EL (cell line): ENCODE results near the gene XPNPEP2.

Experiments
- DNase-seq: peaks from one replicate; pipeline ENCODE4 v3.0.0-alpha.2; 2016

The XPNPEP2 gene

DNA sequence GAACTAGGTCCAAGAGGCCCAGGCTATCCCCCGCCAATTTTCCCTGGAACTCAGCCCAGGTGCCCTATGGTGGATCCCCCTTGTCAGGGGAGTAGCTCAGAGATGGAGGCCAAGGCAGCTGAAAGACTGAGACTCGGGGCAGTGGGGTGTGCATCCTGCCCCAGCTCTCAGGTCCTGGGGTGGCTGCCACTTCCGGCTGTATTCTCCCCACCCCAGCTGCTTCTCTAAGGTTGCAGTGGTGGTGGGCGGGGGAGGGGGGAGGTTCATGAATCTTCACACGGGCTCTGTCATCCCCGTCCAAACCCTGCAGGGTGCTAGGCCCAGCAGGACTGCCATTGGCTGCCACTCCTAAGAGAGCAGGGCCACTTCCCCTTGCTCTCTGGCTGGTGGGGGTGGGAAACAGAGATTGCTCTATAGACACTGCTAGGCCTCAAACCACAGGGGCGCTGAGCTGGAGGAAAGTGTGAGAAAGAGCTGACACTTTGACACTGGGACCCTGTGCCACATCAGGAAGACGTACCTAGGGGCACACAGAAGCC lies 42.4 kb downstream of the XPNPEP2 start:
- no peak for DNase-seq

DNA sequence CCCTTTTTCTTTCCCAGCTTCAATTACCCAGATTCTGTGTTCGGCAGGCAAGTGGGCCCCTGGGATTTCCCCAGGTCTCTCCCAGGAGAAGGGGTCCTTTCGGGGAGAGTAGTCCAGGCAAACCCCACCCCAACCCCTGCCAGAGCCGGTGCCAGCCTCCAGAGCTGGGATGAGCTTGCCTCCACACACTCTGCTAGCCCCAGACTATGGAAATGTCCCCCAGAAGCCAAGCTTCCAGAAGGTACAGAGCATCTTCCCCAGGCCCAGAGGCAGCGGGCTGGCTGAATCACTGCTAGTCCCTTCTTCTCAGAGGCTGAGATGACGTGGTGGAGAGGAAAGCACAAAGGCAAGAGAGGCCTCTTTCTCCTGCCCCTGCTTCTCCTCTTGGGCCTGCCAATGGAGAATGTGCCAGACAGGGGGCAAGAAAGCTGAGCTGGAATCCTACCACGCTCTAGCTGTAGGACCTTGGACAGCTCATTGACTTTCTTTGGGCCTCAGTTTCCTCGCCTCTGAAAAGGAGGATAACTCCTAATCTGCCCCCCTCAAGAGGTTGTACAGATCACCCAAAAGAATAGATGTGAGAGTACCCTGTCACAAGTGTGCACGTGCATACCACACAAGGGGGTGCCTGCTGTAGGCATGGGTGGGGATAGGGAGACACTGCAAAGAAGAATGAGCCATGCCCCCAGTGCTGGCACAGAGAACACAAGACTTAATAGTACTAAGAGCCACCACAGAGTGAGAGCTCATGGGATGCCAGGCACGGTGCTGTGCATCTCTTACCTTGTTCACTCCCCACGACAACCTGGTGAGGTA lies 43.1 kb downstream of the XPNPEP2 start:
- no peak for DNase-seq

DNA sequence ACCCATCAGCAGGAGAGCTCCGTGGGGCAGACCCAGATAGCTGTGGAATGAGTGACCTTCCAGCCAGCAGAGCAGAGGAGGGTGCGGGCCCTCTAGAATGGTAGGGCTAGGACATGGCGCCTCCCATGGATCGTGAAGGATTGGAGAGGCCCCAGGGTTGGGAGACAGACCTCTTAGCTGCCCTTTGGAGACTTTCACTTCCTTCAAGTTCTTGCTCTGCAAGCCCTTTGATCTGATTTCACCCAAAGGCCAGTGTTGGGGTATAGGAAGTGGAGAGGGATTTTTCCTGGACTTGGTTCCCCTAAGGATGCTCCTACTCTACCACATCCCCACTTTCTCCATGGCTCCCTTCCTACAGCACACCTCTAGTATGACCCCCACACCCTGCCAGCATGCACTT lies 43.9 kb downstream of the XPNPEP2 start:
- DNase-seq = no peak

DNA sequence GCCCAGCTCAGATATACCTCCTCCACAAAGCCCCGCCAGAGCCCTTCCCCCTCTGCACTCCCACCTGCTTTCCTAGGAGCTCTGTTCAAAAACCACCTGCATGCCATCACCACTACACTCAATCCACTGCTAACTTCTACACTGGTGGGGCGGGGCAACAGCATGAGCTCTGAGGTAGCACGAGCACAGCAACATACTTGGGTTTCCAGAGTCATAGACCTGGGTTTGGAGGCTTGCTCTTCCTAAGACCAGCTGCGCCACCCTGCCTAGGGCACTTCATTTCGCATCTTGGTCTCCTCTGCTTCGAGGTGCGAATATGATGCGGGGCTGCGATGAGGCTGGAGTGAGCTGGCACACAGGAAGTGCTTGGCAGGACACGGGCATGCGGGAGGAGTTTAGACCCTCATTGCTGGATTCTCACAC lies 44.5 kb downstream of the XPNPEP2 start:
- DNase-seq = no peak

DNA sequence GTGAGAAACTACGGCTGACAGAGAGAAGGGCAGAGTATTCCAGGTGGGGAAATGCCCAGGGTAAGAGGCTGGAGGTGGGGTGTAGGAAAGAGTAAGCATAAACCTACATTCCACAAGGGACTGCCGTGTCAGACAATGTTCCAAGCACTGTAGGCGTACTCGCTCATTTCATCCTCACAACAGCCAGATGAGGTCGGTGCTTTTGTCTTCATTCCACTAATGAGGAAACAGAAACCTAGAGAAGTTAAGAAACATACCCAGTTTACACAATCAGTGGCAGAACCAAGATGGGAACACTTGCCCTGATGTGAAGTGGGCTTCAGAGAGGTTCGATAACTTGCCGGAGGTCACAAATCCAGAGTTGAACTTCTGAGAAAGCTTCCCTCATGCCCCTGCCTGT lies 45.6 kb downstream of the XPNPEP2 start:
- DNase-seq = no peak

DNA sequence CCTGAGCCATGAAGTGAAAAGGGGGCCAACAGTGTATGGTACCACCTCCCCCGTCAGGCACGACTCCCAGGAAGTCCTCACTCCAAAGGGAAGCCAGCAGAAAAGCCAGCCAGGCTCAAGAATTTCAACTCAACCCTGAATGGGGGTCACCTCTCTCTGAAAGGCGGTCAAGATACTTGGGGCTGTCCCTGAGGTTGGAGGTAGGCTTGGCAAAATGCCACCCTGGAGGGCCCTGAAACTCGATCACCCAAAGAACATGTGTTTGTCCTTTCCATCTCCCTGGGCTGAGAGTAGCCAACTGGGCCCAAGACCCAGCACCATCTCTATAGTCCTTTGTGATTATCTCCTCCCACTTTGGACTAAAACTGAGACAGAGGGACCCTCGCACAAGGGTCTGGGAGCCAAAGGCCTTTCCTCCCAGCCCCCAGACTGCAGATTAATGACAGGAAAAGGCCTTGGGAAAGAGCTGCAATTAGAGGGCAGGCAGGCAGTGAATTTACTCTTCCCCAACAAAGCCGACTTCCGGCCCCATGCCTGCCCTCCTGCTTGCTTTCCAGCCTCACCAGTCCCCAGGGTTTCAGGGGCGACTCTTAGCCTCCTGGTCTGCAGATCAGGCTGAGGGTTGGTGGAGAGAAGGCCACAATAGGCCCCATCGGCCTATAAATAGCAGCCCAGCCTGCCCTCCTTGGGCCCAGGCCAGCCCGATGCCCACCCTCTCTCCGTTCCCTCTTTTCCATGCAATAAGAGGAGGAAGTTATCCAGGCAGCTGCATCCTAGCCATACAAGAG lies 46.6 kb downstream of the XPNPEP2 start:
- DNase-seq = no peak

DNA sequence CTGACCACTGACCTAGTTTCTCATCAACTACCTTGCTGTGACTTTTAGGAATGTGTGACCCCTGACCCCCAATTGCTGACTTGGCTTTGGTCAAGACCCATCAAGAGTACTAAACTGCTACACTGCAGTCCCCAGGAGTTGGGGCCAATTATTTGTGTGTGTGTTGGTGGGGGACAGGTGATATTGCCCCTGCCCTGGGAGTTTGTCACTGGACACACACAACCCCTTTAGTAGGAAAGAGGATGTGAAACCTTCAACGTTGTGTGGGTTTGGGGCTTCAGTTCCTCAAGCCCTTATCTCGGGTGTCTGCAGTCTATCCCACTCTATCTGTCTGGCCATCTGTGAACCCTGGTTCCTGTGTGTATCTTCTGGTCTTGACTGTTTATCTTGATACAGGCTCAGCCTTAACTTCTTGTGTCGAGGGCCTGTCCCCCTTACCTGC lies 47.5 kb downstream of the XPNPEP2 start:
- DNase-seq = no peak

DNA sequence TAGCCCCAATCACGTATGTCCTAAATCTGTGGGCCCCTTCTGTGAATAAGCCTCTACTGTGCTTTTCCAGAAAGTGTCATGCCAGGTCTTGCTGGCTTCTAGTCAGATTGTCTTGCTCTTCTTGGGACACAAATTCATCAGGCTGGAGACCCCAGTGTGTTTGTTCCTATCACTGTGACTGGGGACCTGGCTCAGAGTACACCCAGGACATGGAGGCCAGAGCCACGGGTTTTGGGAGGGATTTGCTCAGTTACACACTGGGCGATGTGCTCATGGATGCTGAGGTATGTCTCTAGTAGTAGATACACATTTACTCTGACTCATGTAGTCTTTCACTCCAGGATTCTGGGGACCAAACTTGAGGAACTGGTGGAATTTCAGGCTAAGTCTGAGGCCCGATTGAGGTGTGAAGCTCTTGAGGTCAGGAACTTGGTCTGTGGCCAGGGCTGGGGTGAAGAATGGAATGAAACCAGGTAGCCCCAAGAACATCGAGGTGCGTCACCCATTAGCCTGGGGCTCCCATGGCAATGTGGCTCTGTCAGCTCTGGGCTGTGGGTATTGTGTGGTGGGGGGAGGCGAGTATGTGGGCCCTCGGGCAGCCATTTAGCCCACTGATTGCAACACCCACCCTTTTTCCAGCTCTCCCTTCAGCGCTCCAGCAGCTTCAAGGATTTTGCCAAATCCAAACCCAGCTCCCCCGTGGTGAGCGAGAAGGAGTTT lies 48.7 kb downstream of the XPNPEP2 start:
- DNase-seq = no peak

DNA sequence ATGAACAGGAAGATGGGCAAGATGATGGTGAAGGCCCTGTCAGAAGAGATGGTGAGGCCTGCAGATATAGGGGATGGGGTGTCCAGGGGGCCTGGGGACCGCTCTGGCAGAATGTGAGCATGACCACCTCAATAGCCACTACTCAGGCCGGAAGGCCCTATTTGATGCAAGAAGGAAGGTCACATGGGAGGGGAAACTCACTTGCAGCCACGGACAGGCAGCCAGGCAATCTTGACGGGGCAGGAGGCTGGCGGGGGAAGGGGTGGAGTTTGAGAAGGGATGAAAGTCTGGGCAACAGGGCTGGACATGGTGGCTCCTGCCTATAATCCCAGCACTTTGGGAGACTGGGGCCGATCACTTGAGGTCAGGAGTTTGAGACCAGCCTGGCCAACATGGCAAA lies 49.7 kb downstream of the XPNPEP2 start:
- no peak for DNase-seq

DNA sequence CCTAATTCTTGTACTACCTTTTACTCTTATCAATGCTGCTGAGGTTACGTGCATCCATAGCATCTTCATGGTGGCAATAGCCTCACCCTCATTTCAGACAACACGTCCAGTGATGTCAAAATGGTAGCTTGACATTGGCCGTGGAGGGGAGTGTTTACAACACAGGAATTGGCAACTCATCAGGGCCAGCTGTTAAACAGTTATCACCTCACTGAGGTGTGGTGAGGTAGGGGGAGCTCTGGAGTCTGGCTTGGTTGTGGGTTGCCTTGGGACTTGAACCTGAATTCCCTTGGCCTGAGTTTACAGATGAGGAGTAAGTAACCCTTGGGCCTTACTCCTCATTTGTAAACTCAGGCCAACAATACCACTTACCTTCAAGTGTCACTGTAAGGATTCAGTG lies 51.4 kb downstream of the XPNPEP2 start:
- DNase-seq = no peak

DNA sequence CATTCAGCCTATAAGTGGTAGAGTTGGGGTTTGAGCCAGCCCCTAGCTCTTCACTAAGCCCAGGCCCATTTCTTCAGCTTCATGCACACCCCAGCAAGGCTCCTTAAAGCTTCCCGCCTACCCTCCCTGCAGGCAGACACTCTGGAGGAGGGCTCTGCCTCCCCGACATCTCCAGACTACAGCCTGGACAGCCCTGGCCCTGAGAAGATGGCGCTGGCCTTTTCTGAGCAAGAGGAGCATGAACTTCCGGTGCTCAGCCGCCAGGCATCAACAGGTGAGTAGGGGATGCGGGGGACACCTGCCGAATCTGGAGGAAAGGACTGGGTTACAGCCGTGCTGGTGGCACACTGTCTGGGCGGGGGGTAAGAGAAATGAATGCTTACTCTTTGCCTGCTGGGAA lies 52.0 kb downstream of the XPNPEP2 start:
- no peak for DNase-seq

DNA sequence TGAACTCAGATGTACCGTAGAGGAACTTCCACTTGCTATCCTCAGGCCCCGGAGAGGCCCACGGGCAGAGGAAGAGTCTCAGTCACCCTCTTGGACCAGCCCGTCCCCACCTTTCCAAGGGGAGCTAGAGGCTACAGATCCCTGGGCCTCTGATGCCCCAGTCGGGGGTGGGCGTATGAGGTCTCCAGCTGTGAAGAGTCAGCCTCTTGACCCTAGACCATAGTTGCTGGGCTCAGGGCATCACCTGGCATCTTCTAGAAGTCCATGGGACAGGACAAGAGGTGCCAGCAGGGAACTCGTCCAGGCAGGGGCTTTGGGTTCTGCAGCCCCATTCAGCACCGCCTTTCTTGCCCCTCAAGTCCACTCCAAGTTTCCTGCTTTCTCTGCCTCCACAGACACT lies 52.6 kb downstream of the XPNPEP2 start:
- no peak for DNase-seq

DNA sequence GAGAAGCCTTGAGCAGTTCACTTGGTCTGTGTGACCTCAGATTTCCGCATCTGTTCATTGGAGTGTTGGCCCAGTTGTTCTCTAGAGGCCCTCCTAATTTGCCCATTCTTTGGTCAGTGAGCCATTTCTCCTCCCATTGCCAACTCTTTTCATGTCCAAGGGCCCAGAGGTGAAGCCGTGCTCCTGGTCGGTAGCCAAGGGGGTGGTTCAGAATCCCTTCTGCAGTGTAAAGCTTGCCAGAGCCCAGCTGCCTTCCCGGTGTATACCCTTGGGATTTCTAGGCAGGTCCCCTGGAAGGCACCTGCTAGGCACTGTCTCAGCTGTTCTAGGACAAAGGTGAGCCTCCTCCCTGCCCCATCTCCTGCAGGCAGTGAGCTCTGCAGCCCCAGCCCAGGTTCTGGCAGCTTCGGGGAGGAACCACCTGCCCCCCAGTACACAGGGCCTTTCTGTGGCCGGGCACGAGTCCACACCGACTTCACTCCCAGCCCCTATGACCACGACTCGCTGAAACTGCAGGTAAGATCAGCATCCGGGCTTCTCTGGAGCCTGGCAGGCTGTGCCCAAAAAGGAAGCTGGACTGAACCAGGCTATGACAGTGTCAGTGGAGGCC lies 53.3 kb downstream of the XPNPEP2 start:
- no peak for DNase-seq

DNA sequence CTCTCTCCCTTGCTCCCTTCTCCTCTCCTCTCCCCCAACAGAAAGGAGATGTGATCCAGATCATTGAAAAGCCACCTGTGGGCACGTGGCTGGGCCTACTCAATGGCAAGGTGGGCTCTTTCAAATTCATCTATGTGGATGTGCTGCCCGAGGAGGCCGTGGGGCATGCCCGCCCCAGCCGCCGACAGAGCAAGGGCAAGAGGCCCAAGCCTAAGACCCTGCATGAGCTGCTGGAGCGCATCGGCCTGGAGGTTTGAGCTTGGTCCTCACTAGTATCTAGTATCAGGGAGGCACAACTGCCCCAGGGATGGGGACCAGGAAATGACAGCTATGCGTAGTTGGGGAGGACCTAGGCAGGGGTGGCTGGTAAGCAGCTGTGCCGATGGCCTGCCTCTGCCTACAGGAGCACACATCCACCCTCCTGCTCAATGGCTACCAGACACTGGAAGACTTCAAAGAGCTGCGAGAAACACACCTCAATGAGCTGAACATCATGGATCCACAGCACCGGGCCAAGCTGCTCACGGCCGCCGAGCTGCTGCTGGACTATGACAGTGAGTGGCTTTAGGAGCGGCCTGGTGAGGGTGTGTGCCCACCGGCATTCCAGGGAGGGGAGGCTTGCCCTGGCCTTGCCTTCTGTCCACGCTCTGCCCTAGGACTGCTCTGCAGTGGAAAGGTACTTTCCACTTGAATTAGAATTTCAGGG lies 54.0 kb downstream of the XPNPEP2 start:
- DNase-seq = no peak

DNA sequence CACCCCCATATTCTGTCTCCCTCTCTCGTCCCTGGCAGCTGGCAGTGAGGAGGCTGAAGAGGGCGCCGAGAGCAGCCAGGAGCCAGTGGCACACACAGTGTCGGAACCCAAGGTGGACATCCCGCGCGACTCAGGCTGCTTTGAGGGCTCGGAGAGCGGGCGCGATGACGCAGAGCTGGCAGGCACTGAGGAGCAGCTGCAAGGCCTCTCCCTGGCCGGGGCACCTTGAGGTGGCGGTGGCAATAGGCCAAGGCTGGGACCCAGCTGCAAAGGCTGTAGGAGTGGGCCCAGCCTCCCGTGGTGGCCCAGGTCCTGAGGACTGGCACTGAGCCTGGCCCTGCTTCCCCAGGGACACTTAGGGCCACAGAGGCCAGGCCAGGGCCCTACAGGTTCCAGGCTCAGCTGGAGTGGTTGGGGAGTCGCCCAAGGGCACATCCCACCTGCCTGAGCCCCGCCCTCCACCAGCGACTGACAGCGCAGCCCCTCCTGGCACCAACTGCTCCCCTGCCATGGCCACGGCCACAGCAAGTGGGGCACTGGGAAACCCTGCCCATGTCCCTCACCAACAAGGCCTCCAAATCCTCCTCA lies 54.9 kb downstream of the XPNPEP2 start:
- no peak for DNase-seq

DNA sequence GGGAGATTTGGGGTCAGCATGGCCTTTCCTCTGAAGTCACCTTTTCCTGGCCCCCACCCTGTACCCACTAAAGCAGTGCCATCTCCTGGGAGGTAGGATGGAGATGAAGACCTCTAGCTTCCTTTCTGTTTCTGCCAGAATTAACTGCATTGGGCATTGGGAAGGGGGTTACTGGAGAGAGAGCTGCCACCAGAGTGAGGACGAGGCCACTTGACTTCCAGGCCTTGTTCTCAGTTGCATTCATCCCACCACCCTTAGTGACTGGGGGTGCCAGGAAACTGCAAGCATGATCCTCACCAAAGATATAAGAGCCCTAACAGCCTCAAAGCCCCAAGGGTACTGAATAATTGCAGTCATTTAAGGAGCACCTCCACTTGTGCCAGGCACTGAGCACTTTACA lies 56.8 kb downstream of the XPNPEP2 start:
- no peak for DNase-seq

DNA sequence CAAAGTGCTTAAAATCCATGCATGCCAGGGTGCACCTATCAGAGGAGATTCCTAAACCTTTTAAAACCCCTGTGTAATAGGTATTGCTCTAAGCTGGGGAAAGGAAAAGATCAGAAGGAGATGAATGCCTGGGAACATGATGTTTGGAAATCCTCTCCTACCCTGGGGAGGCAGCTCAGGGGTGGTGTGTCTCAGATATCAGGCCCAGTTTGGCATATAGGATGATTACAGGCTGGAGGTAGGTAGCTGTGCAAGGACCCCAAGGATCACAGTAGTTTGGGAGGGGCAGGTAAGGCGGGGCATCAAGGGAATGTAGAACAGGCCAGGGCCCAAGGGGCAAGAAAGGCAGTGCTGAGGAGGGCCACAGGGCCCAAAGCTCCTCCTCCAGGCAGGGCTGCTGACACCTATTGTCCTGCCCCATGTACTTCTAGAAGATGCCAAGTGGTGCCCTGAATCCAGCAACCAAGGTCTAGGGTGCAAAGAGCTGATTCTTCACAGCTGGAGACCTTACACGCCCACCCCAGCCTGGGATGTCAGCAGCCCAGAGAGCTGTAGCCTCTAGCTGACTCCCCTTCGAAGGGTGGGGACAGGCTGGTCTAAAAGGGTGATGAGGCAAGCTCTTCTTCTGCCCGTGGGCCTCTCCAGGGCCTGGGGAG lies 58.6 kb downstream of the XPNPEP2 start:
- DNase-seq = no peak

DNA sequence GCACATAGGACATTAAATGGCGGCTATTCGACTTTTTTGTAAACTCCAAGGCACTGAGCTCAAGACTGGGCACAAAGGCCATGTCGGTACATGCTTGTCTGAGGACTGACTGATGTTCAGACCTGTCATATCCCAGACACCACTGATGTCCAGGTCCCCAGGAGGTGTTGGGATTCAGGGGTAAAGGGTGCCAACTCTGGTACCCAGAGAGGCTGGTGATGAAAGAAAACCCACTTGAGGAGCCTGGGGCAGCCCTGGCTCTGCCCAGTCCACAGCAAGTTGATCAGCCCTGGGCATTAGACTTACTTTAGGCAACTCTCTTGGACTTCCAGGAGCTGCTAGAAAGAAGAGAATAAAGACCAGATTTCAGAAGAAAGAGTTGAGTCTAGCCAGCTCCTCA lies 59.7 kb downstream of the XPNPEP2 start:
- DNase-seq = no peak

DNA sequence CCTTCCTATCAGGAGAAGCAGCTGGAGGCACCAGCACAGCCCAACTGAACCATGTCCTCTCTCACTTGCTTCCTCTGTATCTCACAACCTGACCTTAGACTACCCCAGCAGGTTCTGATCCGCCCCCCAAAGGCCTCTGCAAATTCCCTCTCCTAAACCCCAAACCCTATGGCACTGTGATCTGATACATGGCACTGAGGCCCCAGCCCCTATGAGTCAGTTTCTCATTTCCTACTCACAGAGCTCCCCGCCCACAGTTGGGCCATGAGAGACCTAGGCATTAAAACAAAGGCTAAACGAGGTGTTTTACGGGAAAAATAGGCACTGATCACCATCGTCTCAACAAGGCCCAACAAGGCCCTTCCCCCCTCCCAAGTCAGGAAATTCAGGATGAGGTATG lies 60.1 kb downstream of the XPNPEP2 start:
- no peak for DNase-seq

DNA sequence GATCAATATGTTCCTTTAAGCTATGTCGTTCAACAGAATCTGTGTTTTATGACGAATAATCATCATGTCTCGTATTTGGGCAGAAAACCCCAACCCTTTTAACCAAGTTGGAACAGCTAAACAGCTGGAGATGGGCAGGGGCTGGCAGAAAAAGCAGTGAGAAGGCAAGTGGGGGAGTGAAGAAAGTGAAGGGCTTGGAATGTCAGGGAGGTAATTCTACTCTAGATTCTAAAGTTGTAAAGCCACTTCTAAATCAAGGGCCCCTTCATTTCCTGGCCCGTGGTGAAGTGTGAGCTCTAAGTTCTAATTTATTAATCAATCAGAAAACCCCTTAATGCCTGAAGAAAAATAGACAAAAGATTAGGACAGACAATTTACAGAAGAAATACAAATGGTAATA lies 61.4 kb downstream of the XPNPEP2 start:
- no peak for DNase-seq

DNA sequence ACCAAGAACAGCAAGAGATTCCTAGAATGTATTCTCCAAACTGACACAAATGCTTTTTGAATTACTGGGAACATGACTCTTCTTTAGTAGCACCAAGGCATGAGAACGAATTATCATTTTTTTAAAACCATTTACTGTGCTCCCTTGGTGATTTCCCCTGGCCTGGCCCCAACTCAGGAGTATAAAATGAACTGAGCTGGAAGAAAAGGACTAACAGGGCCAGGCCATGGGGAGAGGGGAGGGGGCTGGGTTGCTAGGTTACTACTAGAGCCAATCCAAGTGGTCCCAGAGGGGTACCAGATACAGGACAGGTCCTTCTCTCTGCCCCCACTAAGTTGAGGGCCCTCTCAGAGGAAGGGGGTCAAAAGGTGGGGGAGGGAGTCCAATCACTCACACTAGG lies 64.1 kb downstream of the XPNPEP2 start:
- no peak for DNase-seq
